ENCODE measurements around the gene MRGPRE.

MRGPRE gene

DNA sequence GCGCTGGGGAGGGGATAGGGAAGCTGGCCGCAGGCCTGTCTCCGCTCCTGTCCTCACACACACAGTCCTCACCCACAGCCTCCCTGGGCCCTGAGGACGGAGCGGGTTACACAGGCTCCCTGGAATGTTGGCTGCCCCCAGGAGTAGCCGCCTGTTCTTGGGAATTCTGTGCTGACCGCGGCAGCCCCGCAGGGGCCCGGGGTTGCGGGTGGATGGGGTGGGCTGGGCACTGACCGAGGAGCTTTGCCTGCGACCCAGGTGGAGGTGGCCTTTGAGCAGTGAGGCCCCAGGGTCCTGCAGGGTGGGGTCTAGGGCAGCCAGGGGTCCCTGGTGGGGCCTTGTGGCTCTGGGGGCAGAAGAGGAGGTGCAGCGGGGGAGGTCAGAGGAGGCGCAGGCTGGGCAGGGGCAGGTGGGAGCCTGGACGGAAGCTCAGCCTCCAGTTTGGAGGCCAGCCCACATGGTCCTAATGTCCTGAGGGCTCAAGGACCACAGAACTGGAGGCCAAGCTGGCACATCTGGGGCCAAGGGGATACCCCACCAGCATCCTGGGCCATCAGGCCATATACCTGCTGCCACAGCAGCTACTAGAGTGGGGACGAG lies 7.0 kb downstream of the MRGPRE start:
- TF ChIP-seq, protein P1, sequence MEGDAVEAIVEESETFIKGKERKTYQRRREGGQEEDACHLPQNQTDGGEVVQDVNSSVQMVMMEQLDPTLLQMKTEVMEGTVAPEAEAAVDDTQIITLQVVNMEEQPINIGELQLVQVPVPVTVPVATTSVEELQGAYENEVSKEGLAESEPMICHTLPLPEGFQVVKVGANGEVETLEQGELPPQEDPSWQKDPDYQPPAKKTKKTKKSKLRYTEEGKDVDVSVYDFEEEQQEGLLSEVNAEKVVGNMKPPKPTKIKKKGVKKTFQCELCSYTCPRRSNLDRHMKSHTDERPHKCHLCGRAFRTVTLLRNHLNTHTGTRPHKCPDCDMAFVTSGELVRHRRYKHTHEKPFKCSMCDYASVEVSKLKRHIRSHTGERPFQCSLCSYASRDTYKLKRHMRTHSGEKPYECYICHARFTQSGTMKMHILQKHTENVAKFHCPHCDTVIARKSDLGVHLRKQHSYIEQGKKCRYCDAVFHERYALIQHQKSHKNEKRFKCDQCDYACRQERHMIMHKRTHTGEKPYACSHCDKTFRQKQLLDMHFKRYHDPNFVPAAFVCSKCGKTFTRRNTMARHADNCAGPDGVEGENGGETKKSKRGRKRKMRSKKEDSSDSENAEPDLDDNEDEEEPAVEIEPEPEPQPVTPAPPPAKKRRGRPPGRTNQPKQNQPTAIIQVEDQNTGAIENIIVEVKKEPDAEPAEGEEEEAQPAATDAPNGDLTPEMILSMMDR (IDR thresholded peaks at IDR 0.05), result no peak

DNA sequence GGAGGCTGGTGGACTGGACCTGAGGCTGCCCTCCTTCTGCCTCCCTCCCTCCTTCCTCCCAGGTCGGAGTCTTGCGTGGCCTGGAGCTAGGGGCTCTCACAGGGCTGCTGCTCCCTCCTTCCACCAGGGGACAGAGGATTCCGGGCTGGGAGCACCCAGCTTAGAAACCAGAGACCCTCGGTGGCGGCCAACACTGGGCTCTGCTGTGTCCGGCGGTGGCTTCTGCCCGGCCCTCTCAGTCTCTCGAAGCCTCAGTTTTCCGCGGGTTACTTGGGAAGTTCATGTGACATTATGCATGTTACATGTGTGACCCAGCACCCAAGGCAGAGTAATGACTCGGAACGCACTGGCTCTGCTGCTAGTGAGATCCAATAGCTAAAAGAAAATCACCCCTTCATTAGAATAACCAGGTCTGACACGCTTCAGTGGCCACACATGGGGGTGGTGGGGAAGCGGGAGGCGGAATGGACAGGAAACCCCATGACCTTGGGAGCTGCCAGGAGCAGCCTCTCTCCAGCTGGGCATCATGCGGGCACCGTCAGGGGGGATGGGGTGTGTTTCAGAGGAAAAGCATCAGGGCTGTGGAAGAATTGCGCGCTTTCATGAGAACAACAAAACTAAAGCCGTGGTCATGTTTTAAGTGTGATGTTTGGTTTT lies 7.7 kb downstream of the MRGPRE start:
- TF ChIP-seq, protein P1 (IDR thresholded peaks at IDR 0.05), result no peak

DNA sequence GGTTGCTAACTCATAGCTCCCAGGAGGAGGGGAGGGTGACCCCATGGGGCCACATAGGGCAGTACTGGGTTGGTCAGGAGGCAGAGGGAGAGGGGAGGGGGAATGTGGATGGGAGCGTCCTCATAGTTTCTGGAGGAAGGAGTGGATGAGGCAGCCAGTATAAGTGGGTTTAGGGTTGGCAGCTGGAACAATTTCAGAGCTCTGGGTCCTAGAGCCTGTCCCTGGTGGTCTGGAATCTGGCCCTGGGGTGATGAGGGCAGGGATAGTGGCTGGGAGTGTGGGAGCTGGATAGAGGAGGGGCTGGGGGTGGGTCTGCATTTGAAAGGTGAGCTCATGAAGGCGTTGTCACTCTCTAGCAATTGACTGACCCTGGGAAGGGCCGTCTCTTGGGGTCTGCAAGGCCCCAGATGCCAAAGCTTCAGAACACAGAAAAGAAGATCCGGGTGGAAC lies 8.3 kb downstream of the MRGPRE start:
- TF ChIP-seq, protein P1 (IDR thresholded peaks at IDR 0.05), result no peak

DNA sequence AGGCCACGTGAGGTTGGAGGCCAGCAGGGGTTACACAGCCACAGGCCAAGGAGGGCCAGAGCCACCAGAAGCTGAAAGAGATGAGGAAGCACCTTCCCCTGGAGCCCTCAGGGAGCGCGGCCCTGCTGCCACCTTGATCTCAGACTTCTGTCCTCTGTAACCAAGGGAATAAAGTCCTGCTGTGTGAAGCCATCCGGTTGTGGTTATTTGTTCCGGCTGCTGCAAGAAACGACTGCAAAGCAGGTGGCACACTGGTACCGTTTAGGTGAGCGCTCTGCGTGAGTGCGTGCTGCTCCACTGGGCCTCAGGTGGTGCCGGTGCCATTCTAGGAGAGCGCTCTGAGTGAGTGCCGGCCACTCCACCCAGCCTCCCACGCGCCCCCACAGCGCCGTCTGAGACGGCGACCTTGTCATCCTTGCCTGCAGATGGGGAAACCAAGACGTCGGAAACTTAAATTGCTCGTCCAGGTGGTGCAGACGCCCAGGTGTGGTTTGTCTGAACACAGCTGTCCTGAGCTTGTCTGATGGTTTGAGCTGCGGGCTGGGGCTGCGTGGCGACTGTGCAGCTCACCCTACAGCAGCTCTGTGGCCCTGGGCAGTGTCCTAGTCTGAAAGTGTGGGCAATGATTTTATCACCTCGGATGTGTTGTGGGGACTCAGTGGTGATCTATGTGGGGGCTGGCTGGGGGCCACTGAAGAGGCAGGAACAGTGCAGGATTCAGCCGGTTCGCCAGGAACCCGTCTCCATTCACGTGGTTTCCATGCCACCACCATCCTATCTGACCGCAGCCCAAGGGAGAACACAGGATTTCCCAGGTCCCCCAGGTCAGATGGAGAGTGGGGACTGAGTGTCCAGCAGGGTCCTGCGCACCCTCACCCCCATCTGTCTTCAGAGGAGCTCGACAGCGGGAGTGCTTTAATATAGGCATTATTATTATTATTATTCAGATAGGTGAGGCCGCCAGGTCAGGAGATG lies 9.0 kb downstream of the MRGPRE start:
- TF ChIP-seq, protein P1 (IDR thresholded peaks at IDR 0.05), result no peak

DNA sequence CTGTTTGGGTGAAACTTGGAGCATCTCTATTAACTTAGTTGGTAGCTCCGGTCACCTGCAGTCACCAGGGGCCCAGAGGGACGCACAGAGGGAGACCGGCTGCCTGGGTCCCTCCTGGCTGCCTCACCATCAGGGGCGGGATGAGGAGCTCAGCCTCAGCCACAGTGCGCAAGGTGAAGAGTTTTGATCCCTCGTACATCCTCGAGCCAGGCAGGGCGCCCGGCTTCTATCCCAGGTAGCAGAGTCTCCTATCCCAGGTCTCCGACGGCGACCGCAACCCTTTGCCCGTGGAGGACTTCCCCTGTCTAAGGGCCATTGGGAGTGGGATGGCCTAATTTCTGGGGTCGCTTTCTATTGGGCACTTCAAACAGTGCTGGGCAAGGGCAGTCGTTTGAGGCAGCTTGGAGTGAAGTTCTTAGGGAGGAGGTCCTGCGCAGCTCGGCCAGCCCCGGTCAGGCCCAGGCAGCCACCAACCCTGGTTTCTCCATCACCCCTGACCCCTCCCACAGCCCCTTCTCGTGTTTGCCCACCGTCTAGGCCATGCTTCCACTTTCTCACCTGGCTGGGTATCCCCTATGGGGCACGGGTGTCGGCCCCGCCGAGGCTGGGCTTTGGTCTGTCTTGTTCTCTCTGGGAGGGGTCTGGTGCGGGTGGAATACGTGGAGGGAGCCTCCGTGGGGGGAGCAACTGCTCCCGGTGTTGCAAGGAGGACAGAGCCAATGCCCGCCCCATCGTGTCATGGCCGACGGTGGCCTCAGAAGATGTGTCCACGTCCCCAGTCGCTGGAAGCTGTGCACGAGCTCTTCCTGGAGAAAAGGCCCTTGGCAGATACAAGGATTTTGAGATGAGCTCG lies 10.0 kb downstream of the MRGPRE start:
- TF ChIP-seq, protein P1 (IDR thresholded peaks at IDR 0.05), result no peak

DNA sequence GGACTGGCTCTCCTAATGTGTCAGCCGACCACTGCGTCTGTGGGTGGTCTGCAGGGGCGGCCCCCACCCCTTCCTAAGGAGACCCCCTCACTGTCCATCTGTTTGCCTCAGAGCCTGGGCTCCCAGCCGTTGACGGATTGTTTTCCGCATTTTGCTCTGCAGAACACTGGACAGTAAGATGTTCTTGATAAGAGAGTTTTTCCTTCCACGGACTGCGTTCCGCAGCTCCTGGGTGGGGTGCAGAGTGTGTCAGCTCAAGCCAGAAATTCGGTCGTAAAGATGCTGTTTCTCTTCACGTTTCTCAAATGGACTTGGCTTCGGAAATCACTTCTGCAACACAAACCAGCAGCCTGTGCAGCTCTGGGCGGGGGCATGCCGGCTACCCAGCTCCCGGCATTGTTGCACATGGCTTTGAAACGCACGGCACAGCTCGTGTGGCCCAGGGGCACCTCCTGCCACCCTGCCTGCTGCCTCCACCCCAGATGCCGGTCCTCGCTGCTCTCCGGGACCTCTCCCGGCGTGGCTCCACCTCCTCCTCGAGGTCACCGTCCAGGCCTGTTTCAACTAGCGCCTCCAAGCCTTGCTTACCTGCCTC lies 10.7 kb downstream of the MRGPRE start:
- TF ChIP-seq, protein P1 (IDR thresholded peaks at IDR 0.05), result no peak

All from LNCAP (cell line).